Activated CD4-positive, alpha-beta T cell treated with anti-CD3 and anti-CD28 coated beads for 24 hours (primary cell): ENCODE results near the gene OAS3.
"Not testable (repeated sequence)": the region's sequence is repeated elsewhere in the genome, so short reads cannot be mapped to it uniquely, and the experiment has no call there.

Source experiments
- DNase-seq, 2 donors: peaks; one replicate each; pipeline ENCODE4 v3.0.0-alpha.2; 2020; ENCODE audit warnings: low read depth in 2 of 2

The OAS3 gene, protein sequence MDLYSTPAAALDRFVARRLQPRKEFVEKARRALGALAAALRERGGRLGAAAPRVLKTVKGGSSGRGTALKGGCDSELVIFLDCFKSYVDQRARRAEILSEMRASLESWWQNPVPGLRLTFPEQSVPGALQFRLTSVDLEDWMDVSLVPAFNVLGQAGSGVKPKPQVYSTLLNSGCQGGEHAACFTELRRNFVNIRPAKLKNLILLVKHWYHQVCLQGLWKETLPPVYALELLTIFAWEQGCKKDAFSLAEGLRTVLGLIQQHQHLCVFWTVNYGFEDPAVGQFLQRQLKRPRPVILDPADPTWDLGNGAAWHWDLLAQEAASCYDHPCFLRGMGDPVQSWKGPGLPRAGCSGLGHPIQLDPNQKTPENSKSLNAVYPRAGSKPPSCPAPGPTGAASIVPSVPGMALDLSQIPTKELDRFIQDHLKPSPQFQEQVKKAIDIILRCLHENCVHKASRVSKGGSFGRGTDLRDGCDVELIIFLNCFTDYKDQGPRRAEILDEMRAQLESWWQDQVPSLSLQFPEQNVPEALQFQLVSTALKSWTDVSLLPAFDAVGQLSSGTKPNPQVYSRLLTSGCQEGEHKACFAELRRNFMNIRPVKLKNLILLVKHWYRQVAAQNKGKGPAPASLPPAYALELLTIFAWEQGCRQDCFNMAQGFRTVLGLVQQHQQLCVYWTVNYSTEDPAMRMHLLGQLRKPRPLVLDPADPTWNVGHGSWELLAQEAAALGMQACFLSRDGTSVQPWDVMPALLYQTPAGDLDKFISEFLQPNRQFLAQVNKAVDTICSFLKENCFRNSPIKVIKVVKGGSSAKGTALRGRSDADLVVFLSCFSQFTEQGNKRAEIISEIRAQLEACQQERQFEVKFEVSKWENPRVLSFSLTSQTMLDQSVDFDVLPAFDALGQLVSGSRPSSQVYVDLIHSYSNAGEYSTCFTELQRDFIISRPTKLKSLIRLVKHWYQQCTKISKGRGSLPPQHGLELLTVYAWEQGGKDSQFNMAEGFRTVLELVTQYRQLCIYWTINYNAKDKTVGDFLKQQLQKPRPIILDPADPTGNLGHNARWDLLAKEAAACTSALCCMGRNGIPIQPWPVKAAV

DNA sequence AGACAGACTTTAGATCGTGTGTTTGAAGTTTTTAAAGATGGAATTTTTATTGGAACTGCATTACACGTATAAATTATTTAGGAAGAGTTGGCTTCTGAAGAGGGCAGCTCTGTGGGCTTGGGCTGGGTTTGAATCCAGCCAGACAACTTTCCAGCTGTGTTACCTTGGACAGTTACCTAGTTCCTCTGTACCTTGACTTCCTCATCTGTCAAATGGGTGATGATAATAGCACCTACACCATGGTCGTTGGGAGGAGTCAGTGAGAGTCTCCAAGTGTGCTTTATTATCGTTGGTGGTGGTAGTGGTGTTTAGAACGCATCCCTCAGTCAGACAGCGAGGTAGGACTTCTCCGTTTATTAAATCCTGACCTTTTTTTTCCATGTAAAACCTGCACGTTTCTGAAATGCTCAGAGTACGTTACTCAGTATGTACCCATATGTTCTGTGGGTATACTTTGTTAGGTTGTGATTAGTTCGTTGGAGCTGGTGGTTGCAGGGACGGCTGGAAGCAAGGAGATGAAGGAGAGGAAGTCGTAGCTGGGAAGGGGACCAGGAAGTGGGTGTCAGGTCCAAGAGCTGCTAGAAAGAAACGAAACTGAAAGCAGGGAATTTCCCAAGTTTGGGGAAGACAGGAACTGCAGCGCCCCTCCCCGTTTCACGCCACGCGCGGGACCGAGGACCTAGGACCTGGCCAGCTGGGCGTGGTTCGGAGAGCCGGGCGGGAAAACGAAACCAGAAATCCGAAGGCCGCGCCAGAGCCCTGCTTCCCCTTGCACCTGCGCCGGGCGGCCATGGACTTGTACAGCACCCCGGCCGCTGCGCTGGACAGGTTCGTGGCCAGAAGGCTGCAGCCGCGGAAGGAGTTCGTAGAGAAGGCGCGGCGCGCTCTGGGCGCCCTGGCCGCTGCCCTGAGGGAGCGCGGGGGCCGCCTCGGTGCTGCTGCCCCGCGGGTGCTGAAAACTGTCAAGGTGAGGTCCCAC lies at the start of gene OAS3:
Gene OAS3, plus strand, starts transcription at position 734 of the 979 bp plus-strand sequence. Its CDS starts 57 bp downstream, at position 791.
- peak; percentile 15 to 21 for DNase-seq

DNA sequence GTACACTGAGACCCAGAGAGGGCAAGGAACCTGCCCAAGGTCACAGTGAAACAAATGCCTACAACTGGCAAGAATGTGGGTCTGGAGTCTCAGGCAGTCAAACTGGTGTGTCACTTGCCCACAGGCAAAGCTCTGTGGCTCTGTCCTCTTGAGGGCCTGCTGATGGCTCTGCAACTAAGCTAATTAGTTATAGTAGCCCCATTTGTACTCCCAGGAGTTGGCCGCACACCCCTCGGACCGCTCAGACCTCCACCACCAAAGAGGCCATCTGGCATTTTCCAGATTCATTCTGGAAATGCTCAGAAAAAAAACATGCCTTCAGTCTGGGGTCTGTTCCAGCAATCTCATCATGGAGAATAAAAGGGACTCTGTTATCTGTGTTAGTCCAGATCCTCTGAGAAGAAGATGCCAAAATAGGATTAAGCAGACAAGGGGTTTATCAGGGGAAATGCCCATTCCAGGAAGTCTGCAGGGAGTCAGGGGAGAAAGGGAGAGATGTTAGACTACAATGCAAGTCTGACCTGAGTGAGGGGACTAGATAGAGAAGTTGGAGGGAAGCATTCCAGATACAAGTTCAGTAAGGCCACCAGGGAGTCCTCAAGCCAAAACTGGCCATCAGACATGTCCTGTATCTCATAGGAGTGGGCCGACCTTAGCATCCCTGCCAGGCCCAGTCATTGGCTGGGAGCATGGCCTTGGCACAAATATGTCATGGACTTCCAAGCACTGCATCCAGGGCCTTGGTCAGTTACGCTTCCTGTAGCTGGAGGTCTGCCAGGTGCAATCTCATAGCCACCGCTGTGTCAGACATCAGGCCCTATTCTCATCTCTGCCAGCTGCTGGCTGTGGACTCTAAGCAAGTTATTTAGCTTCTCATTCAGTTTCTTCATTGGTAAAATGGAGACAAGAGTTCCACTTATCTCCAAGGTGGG lies 46.9 kb upstream of the OAS3 start:
- DNase-seq, result no peak

DNA sequence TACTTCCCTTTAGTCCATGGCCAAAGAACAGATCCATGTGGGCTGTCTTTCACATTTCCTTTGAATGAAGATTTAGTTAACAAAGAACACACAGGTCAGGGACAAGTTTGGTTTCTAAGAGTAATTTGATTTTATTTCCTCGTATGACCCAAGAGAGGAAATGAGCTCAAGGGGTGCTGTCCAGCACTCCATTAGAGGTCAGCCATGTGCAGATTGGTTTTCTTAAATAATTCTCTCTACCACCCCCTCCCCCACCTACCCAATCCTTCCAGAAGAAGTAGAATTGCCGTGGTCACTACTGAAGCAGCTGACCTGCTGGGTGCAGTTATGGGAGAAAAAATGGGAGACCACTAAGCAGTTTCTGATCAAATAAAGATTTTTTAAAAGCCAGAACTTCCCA lies 45.4 kb upstream of the OAS3 start:
- DNase-seq, result no peak

DNA sequence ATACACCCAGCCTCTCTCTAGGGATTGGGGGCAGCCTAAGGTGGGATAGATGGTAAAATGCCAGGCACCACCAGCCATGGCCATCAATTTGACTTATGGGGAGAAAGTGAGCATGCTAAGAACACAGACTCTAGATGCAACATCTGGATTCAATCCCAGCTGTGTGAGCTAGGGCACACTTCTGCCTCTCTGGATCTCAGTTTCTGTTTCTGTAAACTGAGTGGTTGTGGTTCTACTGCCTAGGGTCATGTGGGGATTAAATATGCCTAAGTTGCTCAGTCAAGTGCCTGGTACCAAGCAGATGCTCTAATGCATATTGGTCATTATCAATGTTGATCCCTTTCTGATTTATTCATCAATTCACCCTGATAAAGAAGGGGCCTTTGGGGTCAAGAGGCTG lies 44.1 kb upstream of the OAS3 start:
- no peak for DNase-seq

DNA sequence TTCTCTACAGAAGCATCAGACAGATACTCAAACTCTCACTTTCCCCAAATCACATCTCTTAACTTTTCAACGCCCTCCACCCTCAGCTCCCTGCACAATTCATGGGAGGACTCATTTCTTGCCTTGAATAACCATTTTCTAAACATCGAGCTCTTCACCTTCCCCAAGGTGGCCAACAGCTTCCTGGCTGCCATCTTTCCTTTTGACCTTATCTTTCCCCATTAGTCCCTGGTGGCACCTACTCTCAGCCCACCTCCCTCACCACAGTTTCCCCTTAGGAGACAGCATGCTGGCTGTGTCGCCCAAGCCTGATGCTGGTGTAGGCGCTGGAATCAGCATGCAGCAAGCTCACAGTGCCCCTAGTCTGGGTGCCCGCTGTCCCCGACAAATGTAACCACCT lies 39.9 kb upstream of the OAS3 start:
- no peak for DNase-seq

DNA sequence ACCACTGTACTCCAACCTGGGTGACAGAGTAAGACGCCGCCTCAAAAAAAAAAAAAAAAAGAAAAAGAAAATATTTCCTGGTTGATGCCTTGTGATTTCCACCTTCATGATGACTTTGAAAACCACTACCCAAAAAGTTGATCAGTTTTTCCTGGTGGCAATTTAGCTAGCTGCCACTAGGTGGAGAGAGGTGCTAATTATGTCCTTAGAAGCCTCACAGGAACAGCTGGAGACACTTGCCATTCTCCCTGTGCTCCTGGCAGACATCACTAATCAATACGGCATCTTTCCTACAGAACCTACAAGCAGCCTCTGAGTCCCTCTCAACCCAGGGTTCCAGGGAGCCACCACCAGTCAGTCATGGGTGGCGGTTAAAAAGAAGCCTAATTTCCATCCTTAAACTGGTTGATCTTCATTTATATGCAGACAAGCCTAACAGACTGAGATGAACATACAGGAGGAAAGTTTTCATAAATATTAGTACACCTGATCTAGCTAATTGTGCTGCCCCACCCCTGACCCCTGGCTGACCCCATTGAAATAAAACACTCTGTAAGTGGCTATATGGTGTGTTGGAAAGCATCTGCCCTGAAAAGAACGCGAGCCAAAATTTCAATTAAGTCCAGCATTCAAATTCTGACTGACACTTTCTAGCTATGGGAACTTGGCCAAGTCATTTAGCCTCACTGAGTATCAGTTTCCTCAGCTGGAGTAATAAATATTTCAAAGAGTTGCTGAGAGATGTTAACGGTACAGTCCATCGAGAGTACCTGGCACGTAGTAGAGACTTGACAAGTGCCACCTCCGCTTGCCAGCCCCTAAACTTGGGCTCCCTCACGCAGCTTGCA lies 37.8 kb upstream of the OAS3 start:
- DNase-seq, result peak; percentile 6 to 26

DNA sequence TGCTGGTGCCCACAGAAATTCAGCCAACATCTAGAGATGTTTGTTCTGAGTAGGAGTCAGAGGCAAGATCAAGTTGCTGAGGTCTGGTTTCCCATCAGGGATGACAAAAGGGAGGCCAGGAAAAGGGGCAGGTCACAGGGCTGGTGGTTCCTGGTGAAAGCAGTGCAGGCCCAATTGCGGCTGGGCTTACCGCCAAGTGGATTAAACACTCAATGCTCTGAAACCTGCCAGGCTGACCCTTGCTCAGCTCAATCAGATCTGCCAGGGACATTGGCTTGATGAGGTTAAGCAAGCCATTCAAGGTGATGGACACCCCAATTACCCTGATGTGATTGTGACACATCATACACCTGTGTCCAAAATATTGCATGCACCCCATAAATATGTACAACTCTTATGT lies 37.0 kb upstream of the OAS3 start:
- no peak for DNase-seq

DNA sequence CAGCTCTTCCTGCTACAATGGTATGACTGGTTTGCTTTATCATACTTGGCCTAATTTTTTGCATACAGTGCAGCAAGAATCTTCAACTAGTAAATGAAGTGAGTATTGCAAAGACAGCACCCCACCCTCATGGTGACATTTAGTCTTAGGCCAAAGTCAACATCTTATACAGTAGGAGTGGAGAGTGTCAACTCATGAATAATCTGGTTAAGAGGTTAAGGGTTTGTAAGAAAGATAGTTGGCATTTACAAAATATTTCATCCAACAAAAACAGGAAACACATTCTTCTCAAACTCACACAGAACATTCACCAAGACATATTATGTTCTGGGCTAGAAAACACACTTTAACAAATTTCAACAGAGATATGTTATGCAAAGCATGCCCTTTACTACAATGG lies 33.7 kb upstream of the OAS3 start:
- DNase-seq, result no peak

DNA sequence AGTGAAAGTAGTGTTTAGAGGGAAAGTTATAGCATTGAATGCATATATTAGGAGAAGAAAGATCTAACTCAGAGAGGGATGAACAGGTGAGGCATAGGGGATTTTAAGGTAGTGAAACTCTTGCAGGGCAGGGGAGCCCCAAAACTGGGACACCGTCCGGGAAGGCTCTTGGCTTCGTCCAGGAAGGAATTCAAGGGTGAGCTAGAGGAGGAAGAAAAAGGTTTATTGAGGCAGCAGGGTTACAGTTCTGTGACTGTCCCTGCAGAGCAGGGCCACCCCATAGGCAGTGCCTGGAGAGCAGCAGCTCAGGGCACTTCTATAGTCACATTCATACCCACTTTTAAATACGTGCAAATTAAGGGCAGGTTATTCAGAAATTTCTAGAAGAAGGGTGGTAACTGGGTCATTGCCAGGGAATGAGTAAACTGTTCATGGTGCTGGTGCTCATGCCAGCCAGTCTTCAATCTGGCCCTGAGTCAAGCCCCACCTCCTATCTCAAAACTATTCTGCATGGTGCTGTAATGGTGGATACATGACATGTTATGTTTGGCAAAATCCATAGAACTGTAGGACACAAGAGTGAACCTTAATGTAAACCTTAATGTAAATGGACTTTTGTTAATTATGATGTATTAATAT lies 32.7 kb upstream of the OAS3 start:
- no peak for DNase-seq

DNA sequence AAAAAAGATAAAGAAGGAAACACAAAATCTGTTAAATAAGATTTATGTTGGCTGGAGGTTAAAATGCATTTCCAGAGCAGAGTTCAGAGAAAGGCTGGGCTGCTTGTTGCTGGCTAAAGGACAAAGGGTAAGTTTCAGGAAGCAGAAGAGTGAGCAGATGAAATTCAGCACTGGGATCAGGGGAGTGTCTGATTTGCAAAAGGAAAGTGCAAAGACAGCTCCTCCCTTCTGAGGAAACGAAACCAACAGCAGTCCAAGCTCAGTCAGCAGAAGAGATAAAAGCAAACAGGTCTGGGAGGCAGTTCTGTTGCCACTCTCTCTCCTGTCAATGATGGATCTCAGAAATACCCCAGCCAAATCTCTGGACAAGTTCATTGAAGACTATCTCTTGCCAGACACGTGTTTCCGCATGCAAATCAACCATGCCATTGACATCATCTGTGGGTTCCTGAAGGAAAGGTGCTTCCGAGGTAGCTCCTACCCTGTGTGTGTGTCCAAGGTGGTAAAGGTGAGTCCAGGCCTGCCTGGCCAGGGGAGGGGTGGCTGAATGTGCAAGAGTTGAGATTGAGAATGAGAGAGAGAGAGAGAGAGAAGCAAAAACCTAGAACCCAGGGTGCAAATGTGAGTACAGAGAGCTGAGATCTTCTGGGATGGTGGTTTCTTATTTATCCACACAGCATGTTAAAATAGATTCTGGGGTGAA lies 31.4 kb upstream of the OAS3 start, which contains the start of gene OAS1:
Gene OAS1, plus strand, starts transcription at position 251 of the 703 bp plus-strand sequence. Its CDS starts 78 bp downstream, at position 329.
- DNase-seq, result peak in 1 of 2 donors; percentile 23

DNA sequence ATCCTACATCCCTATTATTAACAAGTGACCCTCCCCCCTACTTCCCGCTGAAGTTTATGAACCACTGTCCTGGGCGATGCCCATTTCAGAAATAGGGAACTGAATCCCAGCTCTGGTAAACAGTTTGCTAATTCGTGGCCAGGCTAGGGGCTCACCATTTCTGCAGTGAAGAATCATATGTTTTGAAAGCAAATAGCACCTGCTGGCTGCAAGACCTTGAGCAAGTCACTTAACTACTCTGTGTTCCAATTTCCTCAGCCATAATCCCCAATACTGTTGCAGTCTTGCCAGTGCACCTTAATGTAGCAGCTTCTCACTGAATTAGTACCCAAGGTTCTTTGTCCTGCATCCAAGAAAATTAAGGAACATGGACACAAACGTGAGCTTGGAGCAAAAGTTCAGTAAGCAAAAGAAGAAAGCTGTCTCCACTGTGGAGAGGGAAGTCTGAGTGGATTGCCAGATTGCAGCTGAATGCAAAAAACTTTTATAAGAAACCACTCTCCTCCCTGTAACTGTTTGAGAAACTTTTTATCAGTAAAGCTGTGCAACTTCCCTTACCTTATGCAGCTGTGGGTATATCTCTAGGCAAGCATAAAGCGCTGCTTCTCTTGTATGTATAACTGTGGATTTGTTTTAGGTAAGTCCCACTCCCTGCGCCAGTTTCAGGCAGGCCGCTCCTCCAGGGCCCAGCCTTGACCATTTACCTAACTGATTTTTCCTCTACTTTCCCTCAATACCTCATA lies 30.7 kb upstream of the OAS3 start:
- no peak for DNase-seq

DNA sequence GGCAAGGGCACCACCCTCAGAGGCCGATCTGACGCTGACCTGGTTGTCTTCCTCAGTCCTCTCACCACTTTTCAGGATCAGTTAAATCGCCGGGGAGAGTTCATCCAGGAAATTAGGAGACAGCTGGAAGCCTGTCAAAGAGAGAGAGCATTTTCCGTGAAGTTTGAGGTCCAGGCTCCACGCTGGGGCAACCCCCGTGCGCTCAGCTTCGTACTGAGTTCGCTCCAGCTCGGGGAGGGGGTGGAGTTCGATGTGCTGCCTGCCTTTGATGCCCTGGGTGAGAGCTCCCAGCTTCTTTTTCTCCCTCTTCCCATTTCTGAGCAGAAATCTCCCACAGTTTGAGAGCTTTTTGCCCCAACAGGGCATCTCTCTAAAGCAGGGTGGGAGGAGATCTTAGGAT lies 29.7 kb upstream of the OAS3 start:
- DNase-seq, result peak in 1 of 2 donors; percentile 11

DNA sequence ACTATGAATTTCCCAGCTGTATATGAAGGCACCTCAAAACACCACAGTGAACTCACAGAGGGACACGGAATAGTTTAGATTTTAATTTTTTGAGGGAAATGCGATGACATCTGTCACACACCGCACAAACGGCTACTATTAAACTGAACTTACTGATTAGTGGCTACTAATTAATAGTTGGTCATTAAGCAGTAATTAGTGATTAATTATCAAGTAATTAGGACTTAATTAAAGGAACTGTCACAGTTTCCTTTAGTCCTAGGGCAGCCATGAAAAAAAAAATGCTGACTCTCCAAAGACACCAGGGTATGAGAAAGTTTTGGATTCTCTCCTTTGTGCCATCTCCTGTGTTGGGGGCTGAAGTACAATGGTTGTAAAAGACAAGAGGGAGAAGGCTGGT lies 28.6 kb upstream of the OAS3 start:
- no peak for DNase-seq

DNA sequence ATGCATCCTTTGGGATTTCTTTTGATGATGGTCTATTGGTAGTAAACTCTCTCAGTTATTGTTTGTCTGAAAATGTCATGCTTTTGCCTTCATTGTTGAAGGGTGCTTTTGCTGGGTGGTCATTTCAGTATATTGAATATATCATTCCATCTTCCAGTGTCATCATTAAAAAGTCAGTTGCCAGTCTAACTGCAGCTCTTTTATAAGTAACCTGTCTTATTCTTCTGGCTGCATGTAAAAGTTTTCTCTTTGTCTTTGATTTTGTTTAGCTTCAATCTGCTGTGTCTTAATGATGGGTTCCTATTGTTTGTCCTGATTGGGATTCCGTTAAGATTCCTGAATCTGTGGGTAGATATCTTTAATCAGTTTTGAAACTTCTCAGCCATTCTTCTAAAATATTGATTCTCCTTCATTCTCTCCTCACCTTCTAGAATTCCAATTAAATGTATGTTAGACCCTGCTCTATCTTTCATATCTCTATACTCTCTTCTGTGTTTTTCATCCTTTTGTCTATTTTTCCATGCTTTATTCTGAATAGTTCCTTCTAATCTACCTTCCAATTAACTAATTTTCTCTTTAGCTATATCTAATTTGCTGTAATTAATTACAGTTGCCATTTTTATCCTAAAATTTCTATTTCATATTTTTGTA lies 25.1 kb upstream of the OAS3 start:
- no peak for DNase-seq

DNA sequence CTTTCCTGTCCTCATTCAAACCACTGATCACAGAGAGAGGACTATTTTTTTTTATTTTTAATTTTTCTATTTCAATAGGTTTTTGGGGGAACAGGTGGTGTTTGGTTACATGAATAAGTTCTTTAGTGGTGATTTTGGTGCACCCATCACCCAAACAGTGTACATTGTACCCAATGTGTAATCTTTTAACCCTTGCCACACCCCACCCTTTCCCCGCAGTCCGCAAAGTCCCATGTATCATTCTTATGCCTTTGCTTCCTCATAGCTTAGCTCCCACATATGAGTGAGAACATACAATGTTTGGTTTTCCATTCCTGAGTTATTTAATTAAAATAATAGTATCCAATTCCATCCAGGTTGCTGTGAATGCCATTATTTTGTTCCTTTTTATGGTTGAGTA lies 24.4 kb upstream of the OAS3 start:
- not testable (repeated sequence) for DNase-seq

DNA sequence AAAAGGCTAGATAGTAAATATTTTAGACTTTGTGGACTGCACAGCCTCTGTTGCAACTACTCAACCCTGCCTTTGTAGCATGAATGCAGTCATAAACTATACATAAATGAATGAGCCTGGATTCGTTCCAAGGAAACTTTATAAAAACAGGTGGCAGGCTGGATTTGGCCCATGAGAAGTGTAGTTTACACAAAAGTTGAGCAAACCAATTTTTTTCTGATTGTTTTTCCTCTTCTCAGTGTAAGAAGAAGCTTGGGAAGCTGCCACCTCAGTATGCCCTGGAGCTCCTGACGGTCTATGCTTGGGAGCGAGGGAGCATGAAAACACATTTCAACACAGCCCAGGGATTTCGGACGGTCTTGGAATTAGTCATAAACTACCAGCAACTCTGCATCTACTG lies 22.0 kb upstream of the OAS3 start:
- DNase-seq, result no peak

DNA sequence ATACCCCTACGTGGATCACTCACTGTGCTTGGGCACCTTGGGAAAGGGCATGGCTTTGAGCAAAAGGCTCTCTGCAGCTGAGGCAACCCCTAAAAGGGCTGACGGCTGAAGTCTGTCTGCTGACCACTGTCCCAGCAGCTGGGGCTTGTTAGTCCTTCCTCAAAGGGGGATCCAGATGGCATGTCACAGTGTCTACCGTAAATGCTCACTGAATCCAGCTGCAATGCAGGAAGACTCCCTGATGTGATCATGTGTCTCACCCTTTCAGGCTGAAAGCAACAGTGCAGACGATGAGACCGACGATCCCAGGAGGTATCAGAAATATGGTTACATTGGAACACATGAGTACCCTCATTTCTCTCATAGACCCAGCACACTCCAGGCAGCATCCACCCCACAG lies 19.2 kb upstream of the OAS3 start:
- DNase-seq, result no peak
